ENCODE results near the gene COG6.

COG6 gene

DNA sequence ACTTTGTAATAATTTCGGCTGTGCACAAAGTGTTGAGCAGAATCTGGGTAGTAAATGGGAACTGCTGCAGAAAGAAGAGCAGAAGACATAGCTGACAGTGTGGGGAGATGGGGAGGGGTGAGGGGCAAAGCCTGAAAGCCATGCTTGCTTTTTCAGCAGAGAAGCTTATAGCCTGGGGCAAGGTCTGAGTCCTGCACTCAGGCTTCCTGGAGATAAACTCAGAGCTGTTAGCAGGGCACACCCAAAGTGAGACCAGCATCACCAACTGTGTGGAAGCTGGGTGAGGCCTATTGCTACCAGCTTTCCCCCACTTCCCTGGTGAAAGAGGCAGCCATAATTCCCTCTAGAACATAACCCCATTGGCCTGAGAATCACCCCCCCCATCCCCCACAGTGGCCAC lies 36.9 kb upstream of the COG6 start:
- TF ChIP-seq, protein P1, sequence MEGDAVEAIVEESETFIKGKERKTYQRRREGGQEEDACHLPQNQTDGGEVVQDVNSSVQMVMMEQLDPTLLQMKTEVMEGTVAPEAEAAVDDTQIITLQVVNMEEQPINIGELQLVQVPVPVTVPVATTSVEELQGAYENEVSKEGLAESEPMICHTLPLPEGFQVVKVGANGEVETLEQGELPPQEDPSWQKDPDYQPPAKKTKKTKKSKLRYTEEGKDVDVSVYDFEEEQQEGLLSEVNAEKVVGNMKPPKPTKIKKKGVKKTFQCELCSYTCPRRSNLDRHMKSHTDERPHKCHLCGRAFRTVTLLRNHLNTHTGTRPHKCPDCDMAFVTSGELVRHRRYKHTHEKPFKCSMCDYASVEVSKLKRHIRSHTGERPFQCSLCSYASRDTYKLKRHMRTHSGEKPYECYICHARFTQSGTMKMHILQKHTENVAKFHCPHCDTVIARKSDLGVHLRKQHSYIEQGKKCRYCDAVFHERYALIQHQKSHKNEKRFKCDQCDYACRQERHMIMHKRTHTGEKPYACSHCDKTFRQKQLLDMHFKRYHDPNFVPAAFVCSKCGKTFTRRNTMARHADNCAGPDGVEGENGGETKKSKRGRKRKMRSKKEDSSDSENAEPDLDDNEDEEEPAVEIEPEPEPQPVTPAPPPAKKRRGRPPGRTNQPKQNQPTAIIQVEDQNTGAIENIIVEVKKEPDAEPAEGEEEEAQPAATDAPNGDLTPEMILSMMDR (IDR thresholded peaks at IDR 0.05; ENCODE audit: low read depth, low read length, missing control alignments): no peak
- Histone ChIP-seq H3K4me3 (ENCODE audit: low read depth, low read length) (no peak overlapping the region), H3K27ac (no peak overlapping the region), H3K36me3 (replicated peaks) (no peaks in the 10 kb centered on the region), H3K27me3 (replicated peaks) (no peaks in the 10 kb centered on the region)
- in situ Hi-C loops (cut with HindIII; ENCODE audit: low pct_ligation_motif_present, low sequenced_read_pairs): no loop called here
- DNase-seq: no peak

DNA sequence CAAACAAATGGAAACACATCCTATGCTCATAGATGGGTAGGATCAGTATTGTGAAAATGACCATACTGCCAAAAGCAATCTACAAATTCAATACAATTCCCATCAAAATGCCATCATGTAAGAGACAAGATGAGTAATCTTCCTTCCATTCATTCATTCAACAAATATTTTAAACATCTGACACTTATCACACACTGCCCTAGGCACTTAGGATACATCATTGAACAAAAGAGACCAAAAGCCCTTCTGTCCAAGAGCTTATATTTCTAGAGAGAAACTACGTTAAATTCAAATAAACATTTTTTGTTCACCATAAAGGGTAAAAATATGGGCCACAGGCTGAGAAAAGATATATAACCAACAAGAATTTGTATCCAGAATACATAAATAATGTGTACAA lies 32.0 kb upstream of the COG6 start:
- TF ChIP-seq, protein P1 (IDR thresholded peaks at IDR 0.05; ENCODE audit: low read depth, low read length, missing control alignments): no peak
- H3K36me3 ChIP-seq (replicated peaks): no peaks in the 10 kb centered on the region
- DNase-seq: no peak
- H3K27ac ChIP-seq: no peak overlapping the region
- no peaks in the 10 kb centered on the region for H3K27me3 ChIP-seq (replicated peaks)
- in situ Hi-C loops (cut with HindIII; ENCODE audit: low pct_ligation_motif_present, low sequenced_read_pairs): no loop called here
- no peak overlapping the region for H3K4me3 ChIP-seq (ENCODE audit: low read depth, low read length)

DNA sequence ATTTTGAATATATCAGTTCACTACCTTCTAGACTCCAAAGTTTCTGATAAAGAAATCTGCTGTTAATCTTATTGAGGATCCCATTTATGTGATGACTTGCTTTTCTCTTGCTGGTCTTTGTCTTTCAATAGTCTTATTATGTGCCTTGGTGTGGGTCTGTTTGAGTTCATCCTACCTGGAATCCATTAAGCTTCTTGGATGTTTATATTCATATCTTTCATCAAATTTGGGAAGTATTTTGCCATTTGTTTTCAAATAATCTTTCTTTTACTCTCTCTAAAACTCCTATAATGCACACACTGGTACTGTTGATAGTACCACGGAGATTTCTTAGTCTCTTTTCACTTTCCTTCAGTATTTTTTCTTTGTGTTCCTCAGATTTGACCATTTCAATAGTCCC lies 24.2 kb upstream of the COG6 start:
- H3K36me3 ChIP-seq (replicated peaks): no peaks in the 10 kb centered on the region
- no peak for DNase-seq

DNA sequence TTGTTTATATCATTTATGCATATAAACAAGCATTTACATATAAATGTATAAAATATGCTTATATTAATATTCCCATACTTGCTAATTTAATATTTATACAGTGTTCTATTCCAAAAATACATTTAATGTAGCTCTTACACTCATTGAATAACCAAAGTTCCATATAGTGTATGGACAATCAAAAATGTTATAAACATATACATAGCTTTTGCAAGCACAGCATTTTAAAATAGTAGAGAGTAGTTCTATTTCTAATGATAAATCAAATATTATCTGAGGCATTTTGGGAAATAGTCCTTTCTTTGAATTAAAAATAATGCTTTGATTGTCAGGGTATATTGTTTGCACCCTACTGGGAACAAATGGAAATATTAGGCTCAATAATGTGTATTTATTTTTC lies 22.5 kb upstream of the COG6 start:
- H3K4me3 ChIP-seq (ENCODE audit: low read depth, low read length): no peak overlapping the region
- no peaks in the 10 kb centered on the region for H3K36me3 ChIP-seq (replicated peaks)
- in situ Hi-C loops (cut with HindIII; ENCODE audit: low pct_ligation_motif_present, low sequenced_read_pairs): no loop called here
- TF ChIP-seq, protein P1 (IDR thresholded peaks at IDR 0.05; ENCODE audit: low read depth, low read length, missing control alignments): no peak
- no peak overlapping the region for H3K27ac ChIP-seq
- no peak for DNase-seq
- H3K27me3 ChIP-seq (replicated peaks): no peaks in the 10 kb centered on the region

More for the DNA sequence above, 24.2 kb upstream of the COG6 start:
- Histone ChIP-seq H3K27ac (no peak overlapping the region), H3K27me3 (replicated peaks) (no peaks in the 10 kb centered on the region), H3K4me3 (ENCODE audit: low read depth, low read length) (no peak overlapping the region)
- TF ChIP-seq, protein P1 (IDR thresholded peaks at IDR 0.05; ENCODE audit: low read depth, low read length, missing control alignments): no peak
- in situ Hi-C loops (cut with HindIII; ENCODE audit: low pct_ligation_motif_present, low sequenced_read_pairs): no loop called here

DNA sequence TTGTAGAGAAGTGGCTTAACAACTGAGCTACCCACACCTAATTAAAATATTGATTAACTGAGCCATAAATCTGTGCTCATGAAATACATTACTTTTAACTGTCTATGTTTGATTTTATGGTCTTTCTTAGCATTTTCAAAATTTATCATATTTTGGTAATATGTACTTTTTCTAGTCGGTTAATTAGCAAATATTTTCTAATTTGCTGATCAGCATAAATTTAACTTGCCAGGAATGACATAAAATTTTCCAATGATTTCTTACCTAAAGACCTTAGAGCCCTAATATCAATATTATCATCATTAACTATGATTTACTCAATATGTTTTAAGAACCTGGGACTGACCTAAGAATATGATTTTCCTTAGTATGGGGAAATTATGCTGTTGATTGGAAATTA lies 19.9 kb upstream of the COG6 start:
- DNase-seq: no peak
- no peak overlapping the region for H3K27ac ChIP-seq
- in situ Hi-C loops (cut with HindIII; ENCODE audit: low pct_ligation_motif_present, low sequenced_read_pairs): no loop called here
- H3K4me3 ChIP-seq (ENCODE audit: low read depth, low read length): no peak overlapping the region
- no peaks in the 10 kb centered on the region for H3K27me3 ChIP-seq (replicated peaks)
- no peaks in the 10 kb centered on the region for H3K36me3 ChIP-seq (replicated peaks)
- TF ChIP-seq, protein P1 (IDR thresholded peaks at IDR 0.05; ENCODE audit: low read depth, low read length, missing control alignments): no peak

DNA sequence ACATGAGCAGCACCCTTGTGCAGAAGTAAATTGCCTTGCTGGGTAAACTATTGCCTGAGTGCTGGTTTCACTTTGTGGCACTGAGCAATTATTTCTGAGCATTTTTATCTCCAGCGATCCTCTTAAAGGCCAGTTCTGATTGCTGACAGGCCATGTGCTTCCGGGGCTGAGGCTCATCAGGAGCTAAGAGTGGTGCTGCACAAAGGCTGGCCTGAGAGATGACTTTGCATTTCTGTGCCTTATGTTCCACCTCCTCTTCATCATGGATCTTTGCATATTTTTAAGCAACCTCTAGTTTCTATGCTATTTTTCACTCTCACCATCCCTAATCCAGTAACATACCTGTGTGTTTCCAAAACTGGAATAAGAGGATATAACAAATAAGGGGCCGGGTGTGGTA lies 17.6 kb upstream of the COG6 start:
- no peaks in the 10 kb centered on the region for H3K36me3 ChIP-seq (replicated peaks)
- no peak for DNase-seq
- H3K4me3 ChIP-seq (ENCODE audit: low read depth, low read length): no peak overlapping the region
- no peak overlapping the region for H3K27ac ChIP-seq
- TF ChIP-seq, protein P1 (IDR thresholded peaks at IDR 0.05; ENCODE audit: low read depth, low read length, missing control alignments): no peak
- in situ Hi-C loops (cut with HindIII; ENCODE audit: low pct_ligation_motif_present, low sequenced_read_pairs): no loop called here
- H3K27me3 ChIP-seq (replicated peaks): no peaks in the 10 kb centered on the region
